GM23338 (cell line): ENCODE data around the gene G6PC2. TPM values are rescaled to one million over a fixed set of nuclear protein-coding genes. Genes with fewer than 3 reads are reported as not detected.
A peak's percentile ranks its signal among the peaks of the same experiment; 100 is the strongest.

Experiments
- ATAC-seq: fragments of 200-7000 bp; cut with Tn5 transposase; 3 replicates; pipeline ENCODE4 v1.9.1; 2020
- DNase-seq: peaks from one replicate; pipeline ENCODE4 v3.0.0-alpha.2; 2015; ENCODE audit warnings: low spot score
- H2AFZ ChIP-seq: fragments of 200-600 bp; sonication (generic); 2 replicates; pipeline ENCODE4 v1.8.0; 2016; ENCODE audit warnings: antibody characterized with exemption, mild to moderate bottlenecking, moderate library complexity
- H3F3A ChIP-seq: fragments of 200-600 bp; sonication (generic); replicated peaks from 2 replicates; pipeline ENCODE4 v1.8.0; 2017; ENCODE audit warnings: antibody characterized with exemption, mixed run types, low read depth
- H3K27ac ChIP-seq: fragments of 200-600 bp; sonication (generic); 2 replicates; pipeline ENCODE4 v1.6.1; 2016; ENCODE audit warnings: low read depth
- H3K27me3 ChIP-seq: fragments of 200-600 bp; sonication (generic); 2 replicates; pipeline ENCODE4 v1.8.0; 2016; ENCODE audit warnings: mild to moderate bottlenecking, mixed run types, moderate library complexity; ENCODE audit not compliant: insufficient read depth
- H3K36me3 ChIP-seq: fragments of 200-600 bp; sonication (generic); 2 replicates; pipeline ENCODE4 v1.8.0; 2016; ENCODE audit warnings: mild to moderate bottlenecking; ENCODE audit not compliant: insufficient read depth
- H3K4me1 ChIP-seq: fragments of 200-600 bp; sonication (generic); 2 replicates; pipeline ENCODE4 v1.8.0; 2016; ENCODE audit warnings: mild to moderate bottlenecking, moderate library complexity; ENCODE audit not compliant: insufficient read depth
- H3K4me2 ChIP-seq: fragments of 200-600 bp; sonication (generic); 2 replicates; pipeline ENCODE4 v1.7.1; 2017; ENCODE audit warnings: mixed run types
- H3K4me3 ChIP-seq: fragments of 200-600 bp; sonication (generic); 2 replicates; pipeline ENCODE4 v1.6.1; 2016; ENCODE audit warnings: mixed run types
- H3K79me2 ChIP-seq: fragments of 200-600 bp; sonication (generic); replicated peaks from 2 replicates; pipeline ENCODE4 v1.8.0; 2017; ENCODE audit warnings: mild to moderate bottlenecking; ENCODE audit not compliant: insufficient read depth
- H3K9me2 ChIP-seq: fragments of 200-600 bp; sonication (generic); 2 replicates; pipeline ENCODE4 v1.8.0; 2017; ENCODE audit not compliant: insufficient read depth
- H4K20me1 ChIP-seq: fragments of 200-600 bp; sonication (generic); replicated peaks from 2 replicates; pipeline ENCODE4 v1.8.0; 2017; ENCODE audit warnings: mild to moderate bottlenecking; ENCODE audit not compliant: insufficient read depth
- H3K27ac Mint-ChIP-seq: 2 replicates; pipeline ENCODE4 v1.8.0; 2020; ENCODE audit warnings: inconsistent platforms, mild to moderate bottlenecking, moderate library complexity, mixed read lengths
- H3K27me3 Mint-ChIP-seq: 3 replicates; pipeline ENCODE4 v1.8.0; 2022; ENCODE audit warnings: low read depth, mild to moderate bottlenecking, moderate library complexity, mixed read lengths, inconsistent platforms; ENCODE audit not compliant: insufficient read depth, poor library complexity
- H3K36me3 Mint-ChIP-seq: 3 replicates; pipeline ENCODE4 v1.8.0; 2021; ENCODE audit warnings: low read depth, mild to moderate bottlenecking, inconsistent platforms, moderate library complexity, mixed read lengths
- H3K4me1 Mint-ChIP-seq: 3 replicates; pipeline ENCODE4 v1.8.0; 2020; ENCODE audit warnings: mild to moderate bottlenecking, inconsistent platforms, mixed read lengths
- H3K4me3 Mint-ChIP-seq: 3 replicates; pipeline ENCODE4 v1.8.0; 2021; ENCODE audit warnings: moderate library complexity, mild to moderate bottlenecking, inconsistent platforms, mixed read lengths
- H3K9me3 Mint-ChIP-seq: 3 replicates; pipeline ENCODE4 v1.8.0; 2020; ENCODE audit warnings: moderate library complexity, mild to moderate bottlenecking, inconsistent platforms, mixed read lengths
- CREB1 ChIP-seq: fragments of 250-450 bp; sonication (Bioruptor Pico); IDR thresholded peaks from 2 replicates; pipeline ENCODE4 v1.5.0; 2020; ENCODE audit warnings: low read depth, mild to moderate bottlenecking, moderate library complexity
- EZH2 ChIP-seq: fragments of 200-600 bp; sonication (generic); IDR thresholded peaks from one replicate; pipeline ENCODE4 v1.8.0; 2017; ENCODE audit warnings: antibody characterized with exemption, mild to moderate bottlenecking, low read depth; ENCODE audit not compliant: unreplicated experiment
- EZH2phosphoT487 ChIP-seq: fragments of 200-600 bp; sonication (generic); IDR thresholded peaks from one replicate; pipeline ENCODE4 v1.8.1; 2018; ENCODE audit warnings: antibody characterized with exemption; ENCODE audit not compliant: unreplicated experiment
- JUNB ChIP-seq: IDR thresholded peaks from one replicate; pipeline ENCODE4 v1.6.1; 2016; ENCODE audit warnings: antibody characterized with exemption; ENCODE audit not compliant: unreplicated experiment
- NANOG ChIP-seq: IDR thresholded peaks from 2 replicates; pipeline ENCODE4 v1.6.1; 2016; ENCODE audit warnings: antibody characterized with exemption, borderline replicate concordance
- POLR2AphosphoS5 ChIP-seq: IDR thresholded peaks from 2 replicates; pipeline ENCODE4 v1.6.1; 2016; ENCODE audit warnings: antibody characterized with exemption, low read depth
- REST ChIP-seq: IDR thresholded peaks from one replicate; pipeline ENCODE4 v1.6.1; 2018; ENCODE audit warnings: antibody characterized with exemption; ENCODE audit not compliant: unreplicated experiment
- ZNF331 ChIP-seq: fragments of 250-450 bp; sonication (Bioruptor Pico); IDR thresholded peaks from 2 replicates; pipeline ENCODE4 v1.5.0; 2020; ENCODE audit warnings: low read depth, mild to moderate bottlenecking, moderate library complexity
- ZNF462 ChIP-seq: fragments of 250-450 bp; sonication (Bioruptor Pico); IDR thresholded peaks from 2 replicates; pipeline ENCODE4 v1.5.0; 2020; ENCODE audit warnings: mild to moderate bottlenecking, moderate library complexity
- polyA plus RNA-seq: library from polyadenylated mRNA; unstranded; fragments of >200 nt; fragmentation: Nextera tagmentation; extraction: Ambion mirVana; gene quantifications from 2 replicates; pipeline ENCODE4 v1.2.1, GENCODE V29; 2016
- total RNA-seq: library from RNA; depleted of rRNA; stranded (reverse); fragments of >200 nt; shearing (Covaris generic); gene quantifications from 2 replicates; pipeline ENCODE4 v1.2.3, GENCODE V29; 2014
- TF ChIP-seq, protein P1 (sequence below), 2 experiments: fragments of 200-600 bp in 1 of 2; sonication (generic) in 1 of 2; conservative IDR thresholded peaks; 2 replicates each; pipeline versions ENCODE4 v1.5.1 to v1.6.1; 2016 to 2017; ENCODE audit warnings: antibody characterized with exemption in 2 of 2, low read depth in 2 of 2, mild to moderate bottlenecking in 2 of 2, moderate library complexity in 1 of 2

G6PC2 gene
- total and polyA plus RNA-seq, 2 experiments from 2014 or later, result not detected

- TF ChIP-seq ZNF462 (CRISPR knock-in tag), result no peak
- TF ChIP-seq, protein P1, sequence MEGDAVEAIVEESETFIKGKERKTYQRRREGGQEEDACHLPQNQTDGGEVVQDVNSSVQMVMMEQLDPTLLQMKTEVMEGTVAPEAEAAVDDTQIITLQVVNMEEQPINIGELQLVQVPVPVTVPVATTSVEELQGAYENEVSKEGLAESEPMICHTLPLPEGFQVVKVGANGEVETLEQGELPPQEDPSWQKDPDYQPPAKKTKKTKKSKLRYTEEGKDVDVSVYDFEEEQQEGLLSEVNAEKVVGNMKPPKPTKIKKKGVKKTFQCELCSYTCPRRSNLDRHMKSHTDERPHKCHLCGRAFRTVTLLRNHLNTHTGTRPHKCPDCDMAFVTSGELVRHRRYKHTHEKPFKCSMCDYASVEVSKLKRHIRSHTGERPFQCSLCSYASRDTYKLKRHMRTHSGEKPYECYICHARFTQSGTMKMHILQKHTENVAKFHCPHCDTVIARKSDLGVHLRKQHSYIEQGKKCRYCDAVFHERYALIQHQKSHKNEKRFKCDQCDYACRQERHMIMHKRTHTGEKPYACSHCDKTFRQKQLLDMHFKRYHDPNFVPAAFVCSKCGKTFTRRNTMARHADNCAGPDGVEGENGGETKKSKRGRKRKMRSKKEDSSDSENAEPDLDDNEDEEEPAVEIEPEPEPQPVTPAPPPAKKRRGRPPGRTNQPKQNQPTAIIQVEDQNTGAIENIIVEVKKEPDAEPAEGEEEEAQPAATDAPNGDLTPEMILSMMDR (conservative IDR thresholded peaks at IDR 0.05; ENCODE audit: low read depth in 2 of 2), result no peak
- TF ChIP-seq JUNB, result no peak
- TF ChIP-seq POLR2AphosphoS5, result no peak
Measured at GRCh38 chr2:168912901-168913369, 11.8 kb downstream of the G6PC2 start (continued).

DNA sequence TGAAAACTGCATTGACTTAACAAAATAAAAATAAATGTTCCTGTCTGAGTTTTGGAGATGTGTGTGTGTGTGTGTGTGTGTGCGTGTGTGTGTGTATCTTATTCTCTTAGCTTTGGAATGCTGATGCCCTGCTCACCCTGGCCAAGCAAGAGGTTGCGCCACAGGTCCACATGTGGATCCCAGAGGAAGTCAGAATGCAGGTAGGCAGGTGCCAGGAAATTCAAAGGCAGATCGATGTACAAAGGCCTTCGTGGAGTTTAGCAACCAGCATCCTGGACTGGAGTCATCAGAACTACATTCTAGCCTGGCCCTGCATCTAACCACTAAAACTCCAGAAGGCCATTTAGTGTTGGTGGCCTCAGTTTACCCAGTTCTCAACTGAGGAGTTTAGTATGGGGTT lies 12.4 kb downstream of the G6PC2 start:
- Histone ChIP-seq H3K4me3 (no peak overlapping the region), H4K20me1 (no peaks in the 10 kb centered on the region), H3F3A (0 out of 2 replicates have a peak, but pooled peaks cover under 1% of the 10 kb centered on the region), H3K4me2 (peak overlapping the region; percentile 68), H2AFZ (no peak overlapping the region), H3K79me2 (no peaks in the 10 kb centered on the region), H3K9me2 (0 out of 2 replicates have a peak, but pooled peaks cover 4% of the 10 kb centered on the region), H3K27me3 (peaks cover 8% of the 10 kb centered on the region; the same call in 1 of the 2 replicates), H3K36me3 (peaks cover 9% of the 10 kb centered on the region; the same call in 1 of the 2 replicates), H3K4me1 (peaks cover 52% of the 10 kb centered on the region), H3K27ac (no peak overlapping the region)
- no peak for DNase-seq
- Mint-ChIP-seq H3K4me3 (no peak overlapping the region), H3K27me3 (peaks cover 15% of the 10 kb centered on the region), H3K27ac (no peak overlapping the region), H3K4me1 (peaks cover 47% of the 10 kb centered on the region), H3K9me3 (peaks cover 11% of the 10 kb centered on the region; the same call in 2 of the 3 replicates), H3K36me3 (peaks cover 11% of the 10 kb centered on the region; the same call in 2 of the 3 replicates)
- ATAC-seq, result no peak
- no peak for TF ChIP-seq EZH2phosphoT487
- no peak for TF ChIP-seq JUNB
- no peak for TF ChIP-seq POLR2AphosphoS5
- TF ChIP-seq EZH2, result no peak
- no peak for TF ChIP-seq ZNF331 (CRISPR knock-in tag)
- no peak for TF ChIP-seq REST
- TF ChIP-seq NANOG, result no peak
- TF ChIP-seq, protein P1 (conservative IDR thresholded peaks at IDR 0.05; ENCODE audit: low read depth in 2 of 2), result no peak
- no peak for TF ChIP-seq CREB1
